ENCODE data around the gene SCUBE3.

The SCUBE3 gene

GRCh38 chr6:35253249-35253648 lies 39.5 kb downstream of the SCUBE3 start:
- peaks cover 29% of the 10 kb centered on the region for H3K36me3 Mint-ChIP-seq (ENCODE audit: low read depth)

GRCh38 chr6:35258336-35258735 lies 44.6 kb downstream of the SCUBE3 start:
- H3K4me3 Mint-ChIP-seq: peak overlapping the region; percentile 95
- H3K9me3 Mint-ChIP-seq: no peaks in the 10 kb centered on the region
- peak overlapping the region; percentile 99 for H3K27ac Mint-ChIP-seq
- H3K27me3 Mint-ChIP-seq (ENCODE audit: low read depth, poor library complexity): no peaks in the 10 kb centered on the region
- TF ChIP-seq CTCF (IDR thresholded peaks at IDR 0.05): no peak
- H3K36me3 Mint-ChIP-seq (ENCODE audit: low read depth): no peaks in the 10 kb centered on the region
- DNase-seq: no peak
- H3K4me1 Mint-ChIP-seq: peaks cover 59% of the 10 kb centered on the region

More at GRCh38 chr6:35253249-35253648, 39.5 kb downstream of the SCUBE3 start:
- Mint-ChIP-seq H3K9me3 (no peaks in the 10 kb centered on the region), H3K4me1 (peaks cover 44% of the 10 kb centered on the region), H3K27ac (peak overlapping the region; percentile 37), H3K27me3 (ENCODE audit: low read depth, poor library complexity) (no peaks in the 10 kb centered on the region), H3K4me3 (no peak overlapping the region)
- DNase-seq: no peak
- no peak for TF ChIP-seq CTCF (IDR thresholded peaks at IDR 0.05)

- Mint-ChIP-seq H3K27ac (peak overlapping the region; percentile 99), H3K27me3 (ENCODE audit: low read depth, poor library complexity) (no peaks in the 10 kb centered on the region), H3K9me3 (no peaks in the 10 kb centered on the region), H3K36me3 (ENCODE audit: low read depth) (no peaks in the 10 kb centered on the region), H3K4me3 (peak overlapping the region; percentile 95), H3K4me1 (peaks cover 62% of the 10 kb centered on the region)
- DNase-seq: no peak
- TF ChIP-seq CTCF (IDR thresholded peaks at IDR 0.05): no peak
These were observed 45.1 kb downstream of the SCUBE3 start for GRCh38 chr6:35258858-35259193.

GRCh38 chr6:35259194-35259947 lies 45.6 kb downstream of the SCUBE3 start, which contains the start of gene ZNF76:
Gene ZNF76 (plus strand): TSS chr6:35259735. CDS start chr6:35281152, 21,417 bp downstream.
- Mint-ChIP-seq H3K4me1 (peaks cover 63% of the 10 kb centered on the region), H3K27ac (peak within 1 kb of the TSS; percentile 99), H3K9me3 (no peaks in the 10 kb centered on the region), H3K27me3 (ENCODE audit: low read depth, poor library complexity) (no peaks in the 10 kb centered on the region), H3K36me3 (ENCODE audit: low read depth) (no peaks in the 10 kb centered on the region), H3K4me3 (peak within 1 kb of the TSS; percentile 95)
- no peak for TF ChIP-seq CTCF (IDR thresholded peaks at IDR 0.05)
- DNase-seq: peak; percentile 98

GRCh38 chr6:35259948-35260590 lies 46.3 kb downstream of the SCUBE3 start:
- Mint-ChIP-seq H3K4me3 (peak overlapping the region; percentile 92), H3K9me3 (no peaks in the 10 kb centered on the region), H3K27ac (peak overlapping the region; percentile 91), H3K36me3 (ENCODE audit: low read depth) (no peaks in the 10 kb centered on the region), H3K27me3 (ENCODE audit: low read depth, poor library complexity) (no peaks in the 10 kb centered on the region), H3K4me1 (peaks cover 62% of the 10 kb centered on the region)
- DNase-seq: no peak
- TF ChIP-seq CTCF (IDR thresholded peaks at IDR 0.05): no peak

Measured in nephron progenitor cell (in vitro differentiated cells).